Prostate gland (tissue), 2 donors: ENCODE results near the gene MT1E.

Experiments
- CTCF ChIP-seq, 4 experiments: fragments of 200-600 bp in 2 of 4; fragments of 450-650 bp in 2 of 4; sonication (generic) in 2 of 4; IDR thresholded peaks; 1 replicate in 3 of 4; 2 replicates in 1 of 4; pipeline ENCODE4 v1.5.1; 2016 to 2019; ENCODE audit warnings: antibody characterized with exemption in 4 of 4, mild to moderate bottlenecking in 2 of 4, moderate library complexity in 2 of 4
- POLR2AphosphoS5 ChIP-seq: sonication (generic); formaldehyde crosslinking; IDR thresholded peaks from one replicate; pipeline ENCODE4 v1.6.1; 2017; ENCODE audit warnings: antibody characterized with exemption

- TF ChIP-seq CTCF (IDR thresholded peaks at IDR 0.05) (no peak), POLR2AphosphoS5 (no peak)
These were observed 45.1 kb upstream of the MT1E start for GRCh38 chr16:56580391-56581048.
